CD4-positive, alpha-beta T cell treated with Interferon alpha-2 for 1 hour (primary cell): ENCODE results near the gene FADD.
"Not testable (repeated sequence)": the region's sequence is repeated elsewhere in the genome, so short reads cannot be mapped to it uniquely, and the experiment has no call there.

Source experiments
- DNase-seq, 2 donors: peaks; one replicate each; pipeline ENCODE4 v3.0.0-alpha.2; 2020 to 2022

The FADD gene

GRCh38 chr11:70205766-70206165, 2.7 kb downstream of the FADD start:
- no peak for DNase-seq

- DNase-seq = no peak
These were observed 3.3 kb downstream of the FADD start for GRCh38 chr11:70206226-70206981.

GRCh38 chr11:70206982-70207376, 3.9 kb downstream of the FADD start:
- DNase-seq = no peak

GRCh38 chr11:70207531-70208131, 4.5 kb downstream of the FADD start:
- DNase-seq = no peak

GRCh38 chr11:70209391-70209912, 6.4 kb downstream of the FADD start:
- DNase-seq = no peak

- no peak for DNase-seq
These were observed 7.0 kb downstream of the FADD start for GRCh38 chr11:70210051-70210501.

- no peak for DNase-seq
These were observed 7.4 kb downstream of the FADD start for GRCh38 chr11:70210530-70210929.

GRCh38 chr11:70212227-70212811, 9.2 kb downstream of the FADD start:
- no peak for DNase-seq

- DNase-seq = not testable (repeated sequence)
These were observed 14.3 kb downstream of the FADD start for GRCh38 chr11:70217388-70217787.

GRCh38 chr11:70218076-70218475, 15.0 kb downstream of the FADD start:
- DNase-seq = not testable (repeated sequence)

GRCh38 chr11:70220136-70220535, 17.0 kb downstream of the FADD start:
- DNase-seq = no peak

GRCh38 chr11:70220920-70221319, 17.8 kb downstream of the FADD start:
- no peak for DNase-seq

GRCh38 chr11:70225681-70226177, 22.6 kb downstream of the FADD start:
- DNase-seq = no peak

- no peak for DNase-seq
These were observed 23.1 kb downstream of the FADD start for GRCh38 chr11:70226183-70226582.

- DNase-seq = no peak
These were observed 23.9 kb downstream of the FADD start for GRCh38 chr11:70226967-70227366.

- no peak for DNase-seq
These were observed 26.6 kb downstream of the FADD start for GRCh38 chr11:70229737-70230136.

- DNase-seq = no peak
These were observed 27.2 kb downstream of the FADD start for GRCh38 chr11:70230151-70230839.

GRCh38 chr11:70230840-70231710, 28.0 kb downstream of the FADD start:
- no peak for DNase-seq

- no peak for DNase-seq
These were observed 29.9 kb downstream of the FADD start for GRCh38 chr11:70233034-70233433.

- DNase-seq = no peak
These were observed 30.4 kb downstream of the FADD start for GRCh38 chr11:70233511-70233934.

GRCh38 chr11:70233962-70234361, 30.9 kb downstream of the FADD start:
- DNase-seq = no peak

- no peak for DNase-seq
These were observed 37.2 kb downstream of the FADD start for GRCh38 chr11:70240337-70240736.
